ENCODE data around the gene TRMT2A.

Gene TRMT2A

GRCh38 chr22:20065896-20066616, 51.0 kb downstream of the TRMT2A start:
- no peak for DNase-seq (ENCODE audit: low read depth in 4 of 4, low spot score in 1 of 4)

GRCh38 chr22:20064545-20065262, 52.3 kb downstream of the TRMT2A start:
- no peak for DNase-seq (ENCODE audit: low read depth in 4 of 4, low spot score in 1 of 4)

- no peak for DNase-seq (ENCODE audit: low read depth in 4 of 4, low spot score in 1 of 4)
Measured at GRCh38 chr22:20064140-20064480, 52.9 kb downstream of the TRMT2A start.

DNA sequence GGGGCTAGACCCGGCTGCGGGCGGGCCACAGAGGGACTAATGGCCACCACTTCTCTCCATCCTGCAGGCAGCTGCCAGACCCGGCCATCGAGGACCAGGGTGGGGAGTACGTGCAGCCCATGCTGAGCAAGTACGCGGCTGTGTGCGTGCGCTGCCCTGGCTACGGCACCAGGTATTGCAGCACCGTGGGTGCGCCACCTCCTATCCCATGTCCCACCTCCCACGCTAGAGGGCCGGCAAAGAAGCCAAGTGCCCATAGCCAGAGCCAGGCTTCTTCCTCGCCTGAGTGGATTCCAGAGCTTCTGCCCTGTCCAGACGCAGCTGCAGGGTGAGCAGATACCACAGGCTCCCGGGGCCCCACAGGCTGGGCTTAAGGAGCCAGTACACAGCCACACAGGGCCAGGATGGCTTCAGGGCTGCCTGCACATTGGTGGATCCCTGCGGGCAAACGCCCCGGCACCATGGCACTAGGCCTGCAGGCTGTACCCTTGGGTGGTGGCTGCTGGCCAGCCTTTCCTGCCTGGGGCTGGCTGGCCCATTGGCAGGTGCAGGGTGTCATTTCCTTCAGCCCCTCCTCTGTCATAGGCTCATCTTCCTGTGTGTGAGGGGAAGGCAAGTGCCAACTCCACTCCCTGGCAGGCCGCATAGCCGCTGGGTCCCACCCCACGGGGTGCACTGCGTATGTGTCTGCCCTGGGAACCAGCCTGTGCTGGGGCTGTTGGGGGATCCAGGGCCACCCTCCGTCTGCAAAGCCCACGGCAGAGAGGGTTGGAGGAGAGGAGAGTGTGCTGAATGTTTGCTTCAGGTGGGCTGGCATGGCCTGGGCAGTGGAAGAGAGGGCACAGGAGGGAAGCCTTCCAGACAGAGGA, 53.5 kb downstream of the TRMT2A start:
- no peak for DNase-seq (ENCODE audit: low read depth in 4 of 4, low spot score in 1 of 4)

- no peak for DNase-seq (ENCODE audit: low read depth in 4 of 4, low spot score in 1 of 4)
Measured at GRCh38 chr22:20062766-20063083, 54.3 kb downstream of the TRMT2A start.

- DNase-seq (ENCODE audit: low read depth in 4 of 4, low spot score in 1 of 4), result no peak
Measured at GRCh38 chr22:20062043-20062765, 54.8 kb downstream of the TRMT2A start.
